Measurements from ENCODE around the gene PPP2R2B.

The PPP2R2B gene

GRCh38 chr5:146719179-146719578 lies 159.4 kb downstream of the PPP2R2B start:
- H3K14ac ChIP-seq (ENCODE audit: low read length in 2 of 2), result no peak overlapping the region
- no peaks in the 10 kb centered on the region for H3K36me3 ChIP-seq (ENCODE audit: control insufficient read depth in 1 of 2, insufficient read depth in 2 of 2, low read depth in 1 of 2, low read length in 2 of 2)
- H2BK15ac ChIP-seq (ENCODE audit: low read depth, poor library complexity, severe bottlenecking), result no peak overlapping the region
- no peak for DNase-seq
- H4K8ac ChIP-seq (ENCODE audit: low read length), result no peak overlapping the region
- H2BK5ac ChIP-seq (ENCODE audit: low read depth, low read length, poor library complexity, severe bottlenecking), result no peak overlapping the region
- no peaks in the 10 kb centered on the region for H3K9me3 ChIP-seq (ENCODE audit: control insufficient read depth, low read length)
- H4K91ac ChIP-seq (ENCODE audit: low read length), result no peak overlapping the region
- H2AK5ac ChIP-seq (ENCODE audit: low read length, severe bottlenecking), result no peak overlapping the region
- no peaks in the 10 kb centered on the region for H3K79me1 ChIP-seq (replicated peaks; ENCODE audit: low read length, poor library complexity, severe bottlenecking)
- no peak overlapping the region for H3K4ac ChIP-seq (ENCODE audit: low read depth in 1 of 2, low read length in 2 of 2)
- no peak overlapping the region for H3K4me3 ChIP-seq (ENCODE audit: insufficient read depth in 1 of 2, low read depth in 1 of 2, low read length in 2 of 2)
- no peak overlapping the region for H2AFZ ChIP-seq (ENCODE audit: low read depth, low read length)
- H3K18ac ChIP-seq (ENCODE audit: low read depth in 1 of 2, low read length in 2 of 2), result no peak overlapping the region
- no peak overlapping the region for H3K4me2 ChIP-seq (ENCODE audit: low read length, poor library complexity, severe bottlenecking)
- peaks cover 2% of the 10 kb centered on the region for H3K4me1 ChIP-seq (ENCODE audit: control insufficient read depth, insufficient read depth, low read depth, low read length)
- no peak overlapping the region for H2BK120ac ChIP-seq (ENCODE audit: low read depth, low read length)
- no peak overlapping the region for H2BK12ac ChIP-seq (ENCODE audit: low read length in 2 of 2)
- H3K9ac ChIP-seq (ENCODE audit: low read length), result no peak overlapping the region
- H3K23ac ChIP-seq (ENCODE audit: low read length in 2 of 2), result no peak overlapping the region
- H3K27me3 ChIP-seq (ENCODE audit: control insufficient read depth in 1 of 2, insufficient read depth in 1 of 2, low read length in 2 of 2), result no peaks in the 10 kb centered on the region
- H3K27ac ChIP-seq (ENCODE audit: low read length, poor library complexity, severe bottlenecking), result no peak overlapping the region

GRCh38 chr5:146718609-146719008 lies 159.9 kb downstream of the PPP2R2B start:
- Histone ChIP-seq H2BK120ac (ENCODE audit: low read depth, low read length) (no peak overlapping the region), H3K4me1 (ENCODE audit: control insufficient read depth, insufficient read depth, low read depth, low read length) (peaks cover 2% of the 10 kb centered on the region), H4K91ac (ENCODE audit: low read length) (no peak overlapping the region), H3K27ac (ENCODE audit: low read length, poor library complexity, severe bottlenecking) (no peak overlapping the region), H3K4me2 (ENCODE audit: low read length, poor library complexity, severe bottlenecking) (no peak overlapping the region), H3K23ac (ENCODE audit: low read length in 2 of 2) (no peak overlapping the region), H2AFZ (ENCODE audit: low read depth, low read length) (no peak overlapping the region), H3K9me3 (ENCODE audit: control insufficient read depth, low read length) (no peaks in the 10 kb centered on the region), H2BK15ac (ENCODE audit: low read depth, poor library complexity, severe bottlenecking) (no peak overlapping the region), H3K4ac (ENCODE audit: low read depth in 1 of 2, low read length in 2 of 2) (no peak overlapping the region), H3K36me3 (ENCODE audit: control insufficient read depth in 1 of 2, insufficient read depth in 2 of 2, low read depth in 1 of 2, low read length in 2 of 2) (no peaks in the 10 kb centered on the region), H3K27me3 (ENCODE audit: control insufficient read depth in 1 of 2, insufficient read depth in 1 of 2, low read length in 2 of 2) (no peaks in the 10 kb centered on the region), H3K18ac (ENCODE audit: low read depth in 1 of 2, low read length in 2 of 2) (no peak overlapping the region), H2AK5ac (ENCODE audit: low read length, severe bottlenecking) (no peak overlapping the region), H3K9ac (ENCODE audit: low read length) (no peak overlapping the region), H2BK5ac (ENCODE audit: low read depth, low read length, poor library complexity, severe bottlenecking) (no peak overlapping the region), H2BK12ac (ENCODE audit: low read length in 2 of 2) (no peak overlapping the region), H3K4me3 (ENCODE audit: insufficient read depth in 1 of 2, low read depth in 1 of 2, low read length in 2 of 2) (no peak overlapping the region), H4K8ac (ENCODE audit: low read length) (no peak overlapping the region), H3K14ac (ENCODE audit: low read length in 2 of 2) (no peak overlapping the region), H3K79me1 (replicated peaks; ENCODE audit: low read length, poor library complexity, severe bottlenecking) (no peaks in the 10 kb centered on the region)
- WGBS, result 91% methylated on average over 3 of the region's 3 CpGs
- no peak for DNase-seq

DNA sequence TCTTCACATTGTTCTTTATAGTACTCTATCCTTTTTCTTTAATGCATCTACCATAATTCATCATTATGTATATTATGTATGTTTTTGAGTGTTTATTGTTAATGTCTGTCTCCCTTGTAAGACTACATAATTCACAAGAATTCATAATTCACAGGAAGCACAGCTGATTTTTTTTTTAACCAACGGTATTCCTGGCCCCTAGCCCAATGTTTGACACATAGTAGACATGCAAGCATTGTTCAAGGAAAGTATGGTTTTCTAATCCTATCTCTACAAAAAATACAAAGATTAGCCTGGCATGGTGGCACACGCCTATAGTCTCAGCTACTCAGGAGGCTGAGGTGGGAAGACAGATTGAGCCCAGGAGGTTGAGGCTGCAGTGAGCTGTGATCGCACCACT lies 160.6 kb downstream of the PPP2R2B start:
- Histone ChIP-seq H4K8ac (ENCODE audit: low read length) (no peak overlapping the region), H3K27ac (ENCODE audit: low read length, poor library complexity, severe bottlenecking) (no peak overlapping the region), H2AK5ac (ENCODE audit: low read length, severe bottlenecking) (no peak overlapping the region), H2BK5ac (ENCODE audit: low read depth, low read length, poor library complexity, severe bottlenecking) (no peak overlapping the region), H2BK120ac (ENCODE audit: low read depth, low read length) (no peak overlapping the region), H3K9me3 (ENCODE audit: control insufficient read depth, low read length) (no peaks in the 10 kb centered on the region), H2BK15ac (ENCODE audit: low read depth, poor library complexity, severe bottlenecking) (no peak overlapping the region), H3K4me1 (ENCODE audit: control insufficient read depth, insufficient read depth, low read depth, low read length) (peaks cover 2% of the 10 kb centered on the region), H3K4me3 (ENCODE audit: insufficient read depth in 1 of 2, low read depth in 1 of 2, low read length in 2 of 2) (no peak overlapping the region), H3K4ac (ENCODE audit: low read depth in 1 of 2, low read length in 2 of 2) (no peak overlapping the region), H2AFZ (ENCODE audit: low read depth, low read length) (no peak overlapping the region), H3K23ac (ENCODE audit: low read length in 2 of 2) (no peak overlapping the region), H3K79me1 (replicated peaks; ENCODE audit: low read length, poor library complexity, severe bottlenecking) (no peaks in the 10 kb centered on the region), H3K27me3 (ENCODE audit: control insufficient read depth in 1 of 2, insufficient read depth in 1 of 2, low read length in 2 of 2) (no peaks in the 10 kb centered on the region), H4K91ac (ENCODE audit: low read length) (no peak overlapping the region), H3K14ac (ENCODE audit: low read length in 2 of 2) (no peak overlapping the region), H3K36me3 (ENCODE audit: control insufficient read depth in 1 of 2, insufficient read depth in 2 of 2, low read depth in 1 of 2, low read length in 2 of 2) (no peaks in the 10 kb centered on the region), H3K9ac (ENCODE audit: low read length) (no peak overlapping the region), H3K18ac (ENCODE audit: low read depth in 1 of 2, low read length in 2 of 2) (no peak overlapping the region), H2BK12ac (ENCODE audit: low read length in 2 of 2) (no peak overlapping the region), H3K4me2 (ENCODE audit: low read length, poor library complexity, severe bottlenecking) (no peak overlapping the region)
- 96% methylated on average over 2 of the region's 3 CpGs for WGBS
- no peak for DNase-seq

- Histone ChIP-seq H3K36me3 (ENCODE audit: control insufficient read depth in 1 of 2, insufficient read depth in 2 of 2, low read depth in 1 of 2, low read length in 2 of 2) (no peaks in the 10 kb centered on the region), H3K18ac (ENCODE audit: low read depth in 1 of 2, low read length in 2 of 2) (no peak overlapping the region), H3K23ac (ENCODE audit: low read length in 2 of 2) (no peak overlapping the region), H3K27me3 (ENCODE audit: control insufficient read depth in 1 of 2, insufficient read depth in 1 of 2, low read length in 2 of 2) (no peaks in the 10 kb centered on the region), H4K91ac (ENCODE audit: low read length) (no peak overlapping the region), H3K9me3 (ENCODE audit: control insufficient read depth, low read length) (no peaks in the 10 kb centered on the region), H3K4me2 (ENCODE audit: low read length, poor library complexity, severe bottlenecking) (no peak overlapping the region), H3K4ac (ENCODE audit: low read depth in 1 of 2, low read length in 2 of 2) (no peak overlapping the region), H2BK12ac (ENCODE audit: low read length in 2 of 2) (no peak overlapping the region), H2BK5ac (ENCODE audit: low read depth, low read length, poor library complexity, severe bottlenecking) (no peak overlapping the region), H2BK15ac (ENCODE audit: low read depth, poor library complexity, severe bottlenecking) (no peak overlapping the region), H2AFZ (ENCODE audit: low read depth, low read length) (no peak overlapping the region), H3K9ac (ENCODE audit: low read length) (no peak overlapping the region), H4K8ac (ENCODE audit: low read length) (no peak overlapping the region), H2AK5ac (ENCODE audit: low read length, severe bottlenecking) (no peak overlapping the region), H3K4me3 (ENCODE audit: insufficient read depth in 1 of 2, low read depth in 1 of 2, low read length in 2 of 2) (no peak overlapping the region), H3K79me1 (replicated peaks; ENCODE audit: low read length, poor library complexity, severe bottlenecking) (no peaks in the 10 kb centered on the region), H3K27ac (ENCODE audit: low read length, poor library complexity, severe bottlenecking) (no peak overlapping the region), H3K14ac (ENCODE audit: low read length in 2 of 2) (no peak overlapping the region), H3K4me1 (ENCODE audit: control insufficient read depth, insufficient read depth, low read depth, low read length) (peaks cover 2% of the 10 kb centered on the region), H2BK120ac (ENCODE audit: low read depth, low read length) (no peak overlapping the region)
- peak; percentile 11 for DNase-seq
These were observed 161.9 kb downstream of the PPP2R2B start for GRCh38 chr5:146716636-146717035.

Data from mesenchymal stem cell (in vitro differentiated cells and primary cell).